ENCODE results near the gene RPL37A. TPM values are rescaled to one million over a fixed set of nuclear protein-coding genes. Genes with fewer than 3 reads are reported as not detected.

Gene RPL37A
- total RNA-seq, 4 donors from 2014 or later, result 393 to 1,147 (median 736) TPM

GRCh38 chr2:216549926-216550690 lies 51.5 kb downstream of the RPL37A start:
- TF ChIP-seq CTCF (IDR thresholded peaks at IDR 0.05), result no peak
- TF ChIP-seq POLR2A (IDR thresholded peaks at IDR 0.05), result no peak
- H3K4me1 ChIP-seq, result peaks cover 25 to 30% of the 10 kb centered on the region in 2 donors
- peak overlapping the region in 1 of 3 donors; percentile 72 for H3K27ac ChIP-seq
- H3K9me3 ChIP-seq, result no peaks in the 10 kb centered on the region
- H3K4me3 ChIP-seq (replicated peaks in 1 of 3), result no peak overlapping the region
- DNase-seq, result peak in 1 of 2 donors; percentile 10
- H3K27me3 ChIP-seq, result no peaks in the 10 kb centered on the region
- H3K36me3 ChIP-seq, result no peaks in the 10 kb centered on the region
- 94% methylated on average over 10 of the region's 10 CpGs for WGBS, 2 donors
- intact Hi-C loops (cut with DNase I), result no loop called here

GRCh38 chr2:216551234-216552068 lies 52.8 kb downstream of the RPL37A start:
- no peaks in the 10 kb centered on the region for H3K27me3 ChIP-seq
- peaks cover 31 to 34% of the 10 kb centered on the region in 2 donors for H3K4me1 ChIP-seq
- intact Hi-C loops (cut with DNase I), result no loop called here
- no peaks in the 10 kb centered on the region for H3K9me3 ChIP-seq
- WGBS, 2 donors, result 65 to 66% methylated on average over 8 of the region's 8 CpGs
- TF ChIP-seq POLR2A (IDR thresholded peaks at IDR 0.05) (no peak), CTCF (IDR thresholded peaks at IDR 0.05) (no peak)
- no peak for DNase-seq
- H3K4me3 ChIP-seq (replicated peaks in 1 of 3), result no peak overlapping the region
- peak overlapping the region in 2 of 3 donors; percentile 24 to 32 for H3K27ac ChIP-seq
- H3K36me3 ChIP-seq, result no peaks in the 10 kb centered on the region

DNA sequence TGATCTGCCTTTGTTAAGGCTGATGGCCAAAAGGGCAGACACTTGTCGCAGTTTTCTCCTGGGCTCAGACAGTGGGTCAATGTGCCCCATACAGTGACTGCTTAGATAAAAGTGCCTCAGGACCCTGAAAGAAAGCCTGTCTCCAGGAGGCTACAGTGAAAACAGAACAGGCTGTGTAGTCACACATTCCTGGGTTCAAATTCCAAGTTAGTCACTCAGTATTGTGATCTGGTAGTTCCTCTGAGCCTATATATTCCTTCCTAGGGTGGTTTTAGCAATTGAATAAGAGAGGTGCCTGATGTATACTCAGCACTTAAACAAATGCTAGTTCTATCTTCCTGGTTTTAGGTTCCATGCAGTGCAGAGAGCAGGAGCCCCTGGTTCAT lies 54.4 kb downstream of the RPL37A start:
- no peak overlapping the region for H3K27ac ChIP-seq
- WGBS, 2 donors, result 100% methylated on average over 1 of the region's 1 CpG; no CpG with 5 or more reads in 1 of the 2 donors

More for the DNA sequence above, 54.4 kb downstream of the RPL37A start:
- peaks cover 31 to 34% of the 10 kb centered on the region in 2 donors for H3K4me1 ChIP-seq
- no peaks in the 10 kb centered on the region for H3K36me3 ChIP-seq
- no peak overlapping the region for H3K4me3 ChIP-seq (replicated peaks in 1 of 3)
- no peaks in the 10 kb centered on the region for H3K9me3 ChIP-seq
- TF ChIP-seq POLR2A (IDR thresholded peaks at IDR 0.05) (no peak), CTCF (IDR thresholded peaks at IDR 0.05) (no peak)
- intact Hi-C loops (cut with DNase I), result no loop called here
- no peaks in the 10 kb centered on the region for H3K27me3 ChIP-seq
- DNase-seq, result no peak

Other genes with a start within 250 kb of the RPL37A start
- under 1 TPM in 1 of 4 donors, not detected in 3; 0.15 TPM for gene MARCHF4, start 126.4 kb upstream of the RPL37A start, total RNA-seq
- gene SMARCAL1, start 86.4 kb upstream of the RPL37A start, total RNA-seq, result 10 to 100 TPM; 19.5 to 31.4 (median 24.6) TPM
- gene IGFBP2, start 134.6 kb downstream of the RPL37A start, total RNA-seq, result 10 to 100 TPM; 26.5 to 45.0 (median 40.0) TPM
- 1,000 to 10,000 TPM in 1 of 4 donors, 100 to 1,000 TPM in 3; 704 to 1,519 (median 952) TPM for gene IGFBP5, start 196.7 kb downstream of the RPL37A start, total RNA-seq

All from thyroid gland (tissue), 4 donors.